Measurements from ENCODE around the gene SLC2A9. TPM values are rescaled to one million over a fixed set of nuclear protein-coding genes. Genes with fewer than 3 reads are reported as not detected.

Gene SLC2A9
- total and polyA plus RNA-seq, 2 donors (not counting 3 experiments of a cell fraction or from before 2014, with no cell fraction given) = 1.6 to 1.8 TPM

DNA sequence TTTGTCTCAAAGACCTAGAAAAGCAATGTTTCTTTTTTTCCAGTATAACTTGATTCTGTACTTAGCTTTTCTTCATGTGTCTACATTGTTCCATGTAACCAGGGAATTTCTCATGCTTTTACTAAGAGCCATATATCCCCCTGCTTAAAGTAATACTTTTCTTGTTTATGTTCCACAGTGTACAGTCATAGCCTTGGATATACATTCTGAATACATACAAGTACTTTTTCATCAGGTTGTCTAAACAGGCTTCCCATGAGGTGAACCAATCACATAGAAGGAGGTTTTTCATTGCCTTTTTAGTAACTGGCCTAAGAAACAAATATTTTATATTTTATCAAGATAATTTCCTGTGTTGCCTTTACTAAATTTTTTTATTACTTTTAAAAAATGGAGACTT is 52.8 kb downstream of the SLC2A9 start:
- intact Hi-C loops (cut with micrococcal nuclease) = no loop called here
- DNase-seq (ENCODE audit: low read depth, low spot score) = no peak

DNA sequence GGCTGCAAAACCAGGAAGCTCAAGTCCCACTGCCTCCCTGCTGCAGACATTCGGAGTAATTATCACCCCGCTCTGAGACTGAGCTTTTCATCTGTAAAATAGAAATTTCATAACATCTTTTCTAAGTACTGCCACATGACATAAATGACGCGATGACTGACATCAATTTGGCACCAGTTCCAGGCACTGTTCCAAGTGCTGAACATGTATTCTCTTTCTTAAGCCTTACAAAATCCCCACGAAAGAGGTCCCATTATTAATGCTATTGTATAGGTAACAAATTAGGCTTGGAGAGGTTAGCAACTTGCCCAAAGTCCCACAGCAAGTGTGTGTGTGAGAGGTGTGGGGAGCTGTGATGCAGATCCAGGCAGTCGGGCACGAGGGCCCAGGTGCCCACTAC is 56.4 kb downstream of the SLC2A9 start:
- dilution Hi-C loops (cut with MboI; ENCODE audit: extremely low pct_ligation_motif_present, low sequenced_read_pairs) = no loop called here
- H2AFZ ChIP-seq (ENCODE audit: low read depth, low read length) = no peak overlapping the region
- BruUV-seq (replicated peaks) = no TSS peak
- no peaks in the 10 kb centered on the region for H3K4me1 ChIP-seq (ENCODE audit: control insufficient read depth, extremely low read depth, insufficient read depth, low read length)
- no peak for DNase-seq (ENCODE audit: low read depth, low spot score)
- H3K9ac ChIP-seq (replicated peaks; ENCODE audit: extremely low read depth, insufficient read depth, low read length) = no peak overlapping the region
- CTCF ChIA-PET = no interaction called here
- H3K9me3 ChIP-seq (replicated peaks; ENCODE audit: control insufficient read depth, insufficient read depth, low read length) = no peaks in the 10 kb centered on the region
- no peaks in the 10 kb centered on the region for H3K36me3 ChIP-seq (ENCODE audit: control insufficient read depth in 2 of 2, extremely low read depth in 1 of 2, insufficient read depth in 2 of 2, low read length in 2 of 2)
- no peaks in the 10 kb centered on the region for H3K9me1 ChIP-seq (replicated peaks; ENCODE audit: control insufficient read depth, extremely low read depth, insufficient read depth, low read length)
- FAIRE-seq = no peak
- H3K4me2 ChIP-seq (ENCODE audit: insufficient read depth, low read length) = no peak overlapping the region
- intact Hi-C loops (cut with micrococcal nuclease) = no loop called here
- POLR2A ChIA-PET = no interaction called here
- no peak overlapping the region for H3K4me3 ChIP-seq (replicated peaks in 1 of 3; ENCODE audit: insufficient read depth in 1 of 3, low read depth in 1 of 3, low read length in 3 of 3)
- no peaks in the 10 kb centered on the region for H4K20me1 ChIP-seq (replicated peaks; ENCODE audit: control insufficient read depth, extremely low read depth, insufficient read depth, low read length)
- H3K27me3 ChIP-seq (ENCODE audit: control insufficient read depth in 2 of 2, insufficient read depth in 2 of 2, low read length in 2 of 2) = no peaks in the 10 kb centered on the region
- H3K79me2 ChIP-seq (ENCODE audit: control insufficient read depth, insufficient read depth, low read length) = no peaks in the 10 kb centered on the region
- TF ChIP-seq MYC (IDR thresholded peaks at IDR 0.05; ENCODE audit: low read depth, low read length) = no peak
- H3K27ac ChIP-seq (ENCODE audit: insufficient read depth, low read depth, low read length) = no peak overlapping the region

More for the DNA sequence above, 52.8 kb downstream of the SLC2A9 start:
- H3K9ac ChIP-seq (replicated peaks; ENCODE audit: extremely low read depth, insufficient read depth, low read length) = no peak overlapping the region
- no peak overlapping the region for H3K4me3 ChIP-seq (replicated peaks in 1 of 3; ENCODE audit: insufficient read depth in 1 of 3, low read depth in 1 of 3, low read length in 3 of 3)
- H3K9me3 ChIP-seq (replicated peaks; ENCODE audit: control insufficient read depth, insufficient read depth, low read length) = no peaks in the 10 kb centered on the region
- CTCF ChIA-PET = interaction anchor here (0.8 to 0.9 kb wide), 2 partner anchors 19 to 30 kb away, joined by 3 read pairs; no protein-coding TSS in a partner anchor
- dilution Hi-C loops (cut with MboI; ENCODE audit: extremely low pct_ligation_motif_present, low sequenced_read_pairs) = no loop called here
- POLR2A ChIA-PET = no interaction called here
- H3K4me1 ChIP-seq (ENCODE audit: control insufficient read depth, extremely low read depth, insufficient read depth, low read length) = no peaks in the 10 kb centered on the region
- no peaks in the 10 kb centered on the region for H3K36me3 ChIP-seq (ENCODE audit: control insufficient read depth in 2 of 2, extremely low read depth in 1 of 2, insufficient read depth in 2 of 2, low read length in 2 of 2)
- H3K79me2 ChIP-seq (ENCODE audit: control insufficient read depth, insufficient read depth, low read length) = no peaks in the 10 kb centered on the region
- H3K27me3 ChIP-seq (ENCODE audit: control insufficient read depth in 2 of 2, insufficient read depth in 2 of 2, low read length in 2 of 2) = no peaks in the 10 kb centered on the region
- no peaks in the 10 kb centered on the region for H3K9me1 ChIP-seq (replicated peaks; ENCODE audit: control insufficient read depth, extremely low read depth, insufficient read depth, low read length)
- no peak for FAIRE-seq
- H4K20me1 ChIP-seq (replicated peaks; ENCODE audit: control insufficient read depth, extremely low read depth, insufficient read depth, low read length) = no peaks in the 10 kb centered on the region
- no peak overlapping the region for H3K27ac ChIP-seq (ENCODE audit: insufficient read depth, low read depth, low read length)
- no TSS peak for BruUV-seq (replicated peaks)
- TF ChIP-seq, protein P1, sequence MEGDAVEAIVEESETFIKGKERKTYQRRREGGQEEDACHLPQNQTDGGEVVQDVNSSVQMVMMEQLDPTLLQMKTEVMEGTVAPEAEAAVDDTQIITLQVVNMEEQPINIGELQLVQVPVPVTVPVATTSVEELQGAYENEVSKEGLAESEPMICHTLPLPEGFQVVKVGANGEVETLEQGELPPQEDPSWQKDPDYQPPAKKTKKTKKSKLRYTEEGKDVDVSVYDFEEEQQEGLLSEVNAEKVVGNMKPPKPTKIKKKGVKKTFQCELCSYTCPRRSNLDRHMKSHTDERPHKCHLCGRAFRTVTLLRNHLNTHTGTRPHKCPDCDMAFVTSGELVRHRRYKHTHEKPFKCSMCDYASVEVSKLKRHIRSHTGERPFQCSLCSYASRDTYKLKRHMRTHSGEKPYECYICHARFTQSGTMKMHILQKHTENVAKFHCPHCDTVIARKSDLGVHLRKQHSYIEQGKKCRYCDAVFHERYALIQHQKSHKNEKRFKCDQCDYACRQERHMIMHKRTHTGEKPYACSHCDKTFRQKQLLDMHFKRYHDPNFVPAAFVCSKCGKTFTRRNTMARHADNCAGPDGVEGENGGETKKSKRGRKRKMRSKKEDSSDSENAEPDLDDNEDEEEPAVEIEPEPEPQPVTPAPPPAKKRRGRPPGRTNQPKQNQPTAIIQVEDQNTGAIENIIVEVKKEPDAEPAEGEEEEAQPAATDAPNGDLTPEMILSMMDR (IDR thresholded peaks at IDR 0.05; ENCODE audit: extremely low read depth in 1 of 2, insufficient read depth in 1 of 2, low read depth in 1 of 2, low read length in 2 of 2) = no peak
- TF ChIP-seq POLR2A (IDR thresholded peaks at IDR 0.05; ENCODE audit: low read depth, low read length) = no peak
- no peak for TF ChIP-seq POLR2AphosphoS5 (IDR thresholded peaks at IDR 0.05; ENCODE audit: insufficient read depth, low read depth, low read length)
- H3K4me2 ChIP-seq (ENCODE audit: insufficient read depth, low read length) = no peak overlapping the region
- H2AFZ ChIP-seq (ENCODE audit: low read depth, low read length) = no peak overlapping the region
